Fibroblast of pulmonary artery (primary cell): Measurements from ENCODE around the gene TTC9C.

ENCODE experiments used
- DNase-seq: peaks from one replicate; pipeline ENCODE4 v3.0.0-alpha.2; 2010; ENCODE audit warnings: low read depth
- H3K4me3 ChIP-seq: replicated peaks from 2 replicates; pipeline ENCODE4 v1.5.1; 2011; ENCODE audit warnings: low read depth, mild to moderate bottlenecking, control low read depth, low read length, moderate library complexity
- CTCF ChIP-seq: IDR thresholded peaks from 2 replicates; pipeline ENCODE4 v1.5.1; 2011; ENCODE audit warnings: mild to moderate bottlenecking, control low read depth, low read length, inconsistent platforms; ENCODE audit errors: missing control alignments

Gene TTC9C

GRCh38 chr11:62782753-62783152 lies 54.5 kb downstream of the TTC9C start:
- no peak for TF ChIP-seq CTCF
- no peak for DNase-seq
- H3K4me3 ChIP-seq = no peak overlapping the region

GRCh38 chr11:62786318-62787004 lies 58.2 kb downstream of the TTC9C start:
- peak overlapping the region; percentile 89 for H3K4me3 ChIP-seq
- peak; percentile 92 for TF ChIP-seq CTCF
- peak; percentile 78 for DNase-seq

GRCh38 chr11:62787005-62787759 lies 58.9 kb downstream of the TTC9C start, which contains the start of gene TMEM179B:
TSS of gene TMEM179B (plus strand) at chr11:62787402. CDS start at chr11:62787432, 30 bp downstream.
- H3K4me3 ChIP-seq = peak within 1 kb of the TSS; percentile 89

More at GRCh38 chr11:62787005-62787759, 58.9 kb downstream of the TTC9C start, which contains the start of gene TMEM179B:
- TF ChIP-seq CTCF = peak; percentile 54
- peak; percentile 98 for DNase-seq
